GM12878 (cell line): ENCODE data around the gene MYL11. TPM values are rescaled to one million over a fixed set of nuclear protein-coding genes. Genes with fewer than 3 reads are reported as not detected.

ENCODE experiments used
- CBFB ChIP-seq: IDR thresholded peaks from 2 replicates; pipeline ENCODE4 v1.6.1; 2016; ENCODE audit warnings: antibody characterized with exemption, low read depth
- CHD2 ChIP-seq: IDR thresholded peaks from 2 replicates; pipeline ENCODE4 v1.6.1; 2011; ENCODE audit warnings: low read depth, low read length, improper control_type of control experiment, borderline replicate concordance
- E4F1 ChIP-seq: fragments of 450-650 bp; IDR thresholded peaks from 2 replicates; pipeline ENCODE4 v1.6.1; 2018; ENCODE audit warnings: borderline replicate concordance, mild to moderate bottlenecking; ENCODE audit not compliant: partially characterized antibody
- EED ChIP-seq: sonication (generic); IDR thresholded peaks from 2 replicates; pipeline ENCODE4 v1.6.1; 2016; ENCODE audit warnings: antibody characterized with exemption, low read depth
- GABPA ChIP-seq: IDR thresholded peaks from 2 replicates; pipeline ENCODE4 v1.6.1; 2014; ENCODE audit warnings: antibody characterized with exemption, low read depth, mild to moderate bottlenecking, inconsistent platforms
- HCFC1 ChIP-seq: fragments of 150-350 bp; IDR thresholded peaks from 2 replicates; pipeline ENCODE4 v1.6.1; 2014; ENCODE audit warnings: low read length
- POU2F2 ChIP-seq: IDR thresholded peaks from 3 replicates; pipeline ENCODE4 v1.6.1; 2011; ENCODE audit warnings: low read depth, mild to moderate bottlenecking, low read length, borderline replicate concordance
- RFX5 ChIP-seq: IDR thresholded peaks from 2 replicates; pipeline ENCODE4 v1.6.1; 2011; ENCODE audit warnings: low read depth, low read length, improper control_type of control experiment
- TARDBP ChIP-seq: IDR thresholded peaks from 2 replicates; pipeline ENCODE4 v1.6.1; 2016; ENCODE audit warnings: borderline replicate concordance
- ZNF24 ChIP-seq: fragments of 450-650 bp; IDR thresholded peaks from 2 replicates; pipeline ENCODE4 v1.6.1; 2017; ENCODE audit warnings: antibody characterized with exemption, mild to moderate bottlenecking
- ZNF687 ChIP-seq: fragments of 450-650 bp; IDR thresholded peaks from 2 replicates; pipeline ENCODE4 v1.6.1; 2017; ENCODE audit warnings: mild to moderate bottlenecking, moderate library complexity
- polyA plus RNA-seq, 11 experiments: library from polyadenylated mRNA; depleted of rRNA in 4 of 11; unstranded in 6 of 11; stranded (reverse) in 5 of 11; fragments of >200 nt; fragmentation: Nextera tagmentation in 4 of 11; fragmentation: Illumina TruSeq in 1 of 11; extraction: Ambion mirVana in 4 of 11; extraction: Trizol in 1 of 11; gene quantifications; 1 replicate in 1 of 11; 2 replicates in 10 of 11; pipeline versions ENCODE4 v1.2.1 to v1.2.3, GENCODE V29; 2011 to 2016; ENCODE audit warnings: inconsistent platforms in 2 of 11, missing spikeins in 2 of 11, low read depth in 1 of 11
- total RNA-seq, 4 experiments: library from RNA; depleted of rRNA in 3 of 4; stranded (reverse); fragments of >200 nt in 3 of 4; fragmentation: Illumina TruSeq in 1 of 4; extraction: Trizol in 1 of 4; gene quantifications; 2 replicates each; pipeline versions ENCODE4 v1.2.1 to v1.2.3, GENCODE V29; 2013 to 2021

Gene MYL11
- total and polyA plus RNA-seq, 10 of the 15 experiments (the other 5 are each of a cell fraction or from before 2014, with no cell fraction given) = 0.19 to 1.2 (median 0.61) TPM; not detected in 5

GRCh38 chr16:30382111-30382881 lies 7.7 kb downstream of the MYL11 start, which contains the start of gene SEPTIN1 (continued):
- TF ChIP-seq ZNF687 (peak; percentile 74), GABPA (peak; percentile 81), RFX5 (no peak), E4F1 (no peak), CHD2 (no peak; the same call in 1 of the 2 replicates), CBFB (peak; percentile 54; the same call in 1 of the 2 replicates), TARDBP (no peak), ZNF24 (no peak), POU2F2 (0 out of 3 replicates have a peak, but pooled peaks have one; percentile 54), EED (no peak), HCFC1 (no peak)
